Loucy (cell line): ENCODE results near the gene SPTBN2.

ENCODE experiments used
- H2AFZ ChIP-seq: fragments of 200-600 bp; sonication (generic); 2 replicates; pipeline ENCODE4 v1.6.0; 2016; ENCODE audit warnings: antibody characterized with exemption, mild to moderate bottlenecking, low read length, moderate library complexity
- H3F3A ChIP-seq: fragments of 200-600 bp; 2 replicates; pipeline ENCODE4 v1.6.0; 2016; ENCODE audit warnings: antibody characterized with exemption, low read depth, mild to moderate bottlenecking
- H3K27me3 ChIP-seq: fragments of 200-600 bp; sonication (generic); 2 replicates; pipeline ENCODE4 v1.6.1; 2014; ENCODE audit warnings: low read length, mild to moderate bottlenecking; ENCODE audit not compliant: insufficient read depth, poor library complexity, severe bottlenecking
- H3K36me3 ChIP-seq: fragments of 200-600 bp; sonication (generic); 2 replicates; pipeline ENCODE4 v1.6.1; 2016; ENCODE audit warnings: low read length; ENCODE audit not compliant: insufficient read depth
- H3K4me1 ChIP-seq: fragments of 200-600 bp; sonication (generic); 2 replicates; pipeline ENCODE4 v1.5.1; 2014; ENCODE audit warnings: low read length, mild to moderate bottlenecking; ENCODE audit not compliant: insufficient read depth, poor library complexity, severe bottlenecking
- H3K4me2 ChIP-seq: fragments of 200-600 bp; sonication (generic); 2 replicates; pipeline ENCODE4 v1.6.0; 2014; ENCODE audit warnings: antibody characterized with exemption, low read length, low read depth, mild to moderate bottlenecking; ENCODE audit not compliant: poor library complexity, severe bottlenecking
- H3K4me3 ChIP-seq: fragments of 200-600 bp; sonication (generic); 2 replicates; pipeline ENCODE4 v1.5.1; 2014; ENCODE audit warnings: low read length, mild to moderate bottlenecking, mixed read lengths; ENCODE audit not compliant: poor library complexity, severe bottlenecking
- H3K79me2 ChIP-seq: fragments of 200-600 bp; sonication (generic); 2 replicates; pipeline ENCODE4 v1.6.1; 2014; ENCODE audit warnings: low read length; ENCODE audit not compliant: insufficient read depth
- H3K9ac ChIP-seq: fragments of 200-600 bp; sonication (generic); 2 replicates; pipeline ENCODE4 v1.6.0; 2014; ENCODE audit warnings: mild to moderate bottlenecking, low read depth, low read length, moderate library complexity; ENCODE audit not compliant: poor library complexity, severe bottlenecking
- H3K9me2 ChIP-seq: fragments of 200-600 bp; sonication (generic); replicated peaks from 2 replicates; pipeline ENCODE4 v1.6.1; 2016; ENCODE audit warnings: low read depth, low read length, mixed read lengths
- H3K9me3 ChIP-seq: fragments of 200-600 bp; sonication (generic); 2 replicates; pipeline ENCODE4 v1.6.1; 2014; ENCODE audit warnings: mild to moderate bottlenecking, antibody characterized with exemption, low read length, low read depth; ENCODE audit not compliant: insufficient read depth
- H4K20me1 ChIP-seq: fragments of 200-600 bp; sonication (generic); 2 replicates; pipeline ENCODE4 v1.6.0; 2014; ENCODE audit warnings: antibody characterized with exemption, low read length, mild to moderate bottlenecking; ENCODE audit not compliant: insufficient read depth, poor library complexity, severe bottlenecking
- CTCF ChIP-seq: fragments of 200-600 bp; sonication (generic); conservative IDR thresholded peaks from 2 replicates; pipeline ENCODE4 v1.5.1; 2014; ENCODE audit warnings: mild to moderate bottlenecking, antibody characterized with exemption, low read length
- EZH2phosphoT487 ChIP-seq: fragments of 200-600 bp; IDR thresholded peaks from 2 replicates; pipeline ENCODE4 v1.6.1; 2018; ENCODE audit warnings: antibody characterized with exemption, mild to moderate bottlenecking, moderate library complexity, borderline replicate concordance

Gene SPTBN2

GRCh38 chr11:66741153-66741552 is 12.1 kb upstream of the SPTBN2 start:
- Histone ChIP-seq H3K9ac (no peak overlapping the region), H3K9me2 (no peaks in the 10 kb centered on the region), H3K4me3 (no peak overlapping the region), H3K9me3 (peaks cover 5% of the 10 kb centered on the region; the same call in 1 of the 2 replicates), H3K27me3 (no peaks in the 10 kb centered on the region), H2AFZ (no peak overlapping the region), H3K36me3 (no peaks in the 10 kb centered on the region), H4K20me1 (no peaks in the 10 kb centered on the region), H3F3A (no peaks in the 10 kb centered on the region), H3K79me2 (peaks cover 20% of the 10 kb centered on the region), H3K4me1 (peaks cover 5% of the 10 kb centered on the region), H3K4me2 (no peak overlapping the region)
- no peak for TF ChIP-seq CTCF
- TF ChIP-seq EZH2phosphoT487, result no peak

DNA sequence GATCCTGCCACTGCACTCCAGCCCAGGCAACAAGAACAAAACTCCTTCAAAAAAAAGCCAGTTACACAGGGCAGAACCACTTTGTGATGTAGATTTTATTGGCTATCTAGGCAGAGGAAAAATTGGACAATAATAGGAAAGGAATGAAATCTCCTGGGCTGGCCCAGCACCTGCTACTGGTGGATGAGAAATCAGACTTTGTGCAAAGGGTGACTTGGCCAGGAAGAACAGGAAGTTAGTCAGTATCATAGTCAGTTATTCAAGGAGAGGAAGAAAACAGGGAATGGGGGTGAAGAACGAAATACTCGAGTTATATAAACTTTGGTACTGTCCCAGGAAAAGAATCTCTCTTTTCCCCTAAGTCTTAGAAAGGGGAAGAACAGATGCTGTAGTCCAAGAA is 11.0 kb upstream of the SPTBN2 start:
- no peaks in the 10 kb centered on the region for H3K4me1 ChIP-seq
- no peak overlapping the region for H3K4me3 ChIP-seq
- H3K9ac ChIP-seq, result no peak overlapping the region
- H4K20me1 ChIP-seq, result no peaks in the 10 kb centered on the region
- H3K4me2 ChIP-seq, result no peak overlapping the region
- H3K36me3 ChIP-seq, result no peaks in the 10 kb centered on the region
- H3K79me2 ChIP-seq, result peaks cover 10% of the 10 kb centered on the region
- no peak for TF ChIP-seq CTCF
- no peak for TF ChIP-seq EZH2phosphoT487
- H3F3A ChIP-seq, result no peaks in the 10 kb centered on the region
- no peak overlapping the region for H2AFZ ChIP-seq
- H3K27me3 ChIP-seq, result no peaks in the 10 kb centered on the region
- no peaks in the 10 kb centered on the region for H3K9me2 ChIP-seq
- H3K9me3 ChIP-seq, result peaks cover 5% of the 10 kb centered on the region; the same call in 1 of the 2 replicates

- Histone ChIP-seq H3K9ac (no peak overlapping the region), H3K27me3 (no peaks in the 10 kb centered on the region), H3K4me2 (no peak overlapping the region), H3K9me2 (no peaks in the 10 kb centered on the region), H4K20me1 (no peaks in the 10 kb centered on the region), H3K9me3 (no peaks in the 10 kb centered on the region), H3K4me3 (no peak overlapping the region), H3K4me1 (no peaks in the 10 kb centered on the region), H3F3A (peaks cover 6% of the 10 kb centered on the region; the same call in 1 of the 2 replicates), H2AFZ (no peak overlapping the region), H3K79me2 (no peaks in the 10 kb centered on the region), H3K36me3 (no peaks in the 10 kb centered on the region)
- TF ChIP-seq CTCF, result no peak
Measured at GRCh38 chr11:66734215-66734614, 5.2 kb upstream of the SPTBN2 start.
